ENCODE measurements around the gene B3GNT3. TPM values are rescaled to one million over a fixed set of nuclear protein-coding genes. Genes with fewer than 3 reads are reported as not detected.

Gene B3GNT3
- total RNA-seq, 1 experiment from 2014 or later = 1.9 TPM

GRCh38 chr19:17752865-17753639 lies 41.9 kb upstream of the B3GNT3 start (continued):
- TF ChIP-seq ZNF532 (CRISPR knock-in tag; IDR thresholded peaks at IDR 0.05; ENCODE audit: borderline replicate concordance) = no peak
- no peak for TF ChIP-seq ZNF671 (CRISPR knock-in tag; IDR thresholded peaks at IDR 0.05)
- no peak for TF ChIP-seq STAT6 (CRISPR knock-in tag; conservative IDR thresholded peaks at IDR 0.05; ENCODE audit: low read depth)
- no peak for TF ChIP-seq GRHL2 (CRISPR knock-in tag; IDR thresholded peaks at IDR 0.05; ENCODE audit: insufficient replicate concordance, severe bottlenecking)

GRCh38 chr19:17753976-17754375 lies 41.0 kb upstream of the B3GNT3 start:
- peak; percentile 39 for DNase-seq (ENCODE audit: low spot score)
- ChIA-PET CTCF (interaction anchor here (0.6 to 3.4 kb wide), 10 partner anchors 8 to 177 kb away, joined by 3 to 48 read pairs (median 7); partner anchors contain the start of genes B3GNT3 and MAP1S), POLR2A (no interaction called here)
- H3K4me1 Mint-ChIP-seq = peaks cover 25% of the 10 kb centered on the region
- ATAC-seq = no peak
- no peak for TF ChIP-seq ZBTB43 (CRISPR knock-in tag; IDR thresholded peaks at IDR 0.05)
- no peak for TF ChIP-seq USF1 (CRISPR knock-in tag; IDR thresholded peaks at IDR 0.05)
- TF ChIP-seq ZNF512 (CRISPR knock-in tag; IDR thresholded peaks at IDR 0.05; ENCODE audit: borderline replicate concordance) = no peak
- no peak overlapping the region for H3K4me3 Mint-ChIP-seq
- no peak overlapping the region for H3K27ac Mint-ChIP-seq
- H3K9me3 Mint-ChIP-seq = no peaks in the 10 kb centered on the region
- H3K27me3 Mint-ChIP-seq (ENCODE audit: low read depth) = peaks cover 4% of the 10 kb centered on the region
- H3K36me3 Mint-ChIP-seq = peaks cover 2% of the 10 kb centered on the region; the same call in 1 of the 2 replicates

GRCh38 chr19:17754634-17755442 lies 40.1 kb upstream of the B3GNT3 start:
- H3K27ac Mint-ChIP-seq = peak overlapping the region; percentile 30
- peaks cover 2% of the 10 kb centered on the region; the same call in 1 of the 2 replicates for H3K36me3 Mint-ChIP-seq
- no peaks in the 10 kb centered on the region for H3K9me3 Mint-ChIP-seq
- peaks cover 25% of the 10 kb centered on the region for H3K4me1 Mint-ChIP-seq
- no peak overlapping the region for H3K4me3 Mint-ChIP-seq
- no peak; the same call in 1 of the 2 replicates for ATAC-seq
- ChIA-PET CTCF (interaction anchor here (0.6 to 3.4 kb wide), 12 partner anchors 12 to 259 kb away, joined by 3 to 48 read pairs (median 7); partner anchors contain the start of genes B3GNT3 and MAP1S), POLR2A (no interaction called here)
- no peak for DNase-seq (ENCODE audit: low spot score)
- H3K27me3 Mint-ChIP-seq (ENCODE audit: low read depth) = no peaks in the 10 kb centered on the region; the same call in 1 of the 2 replicates
- TF ChIP-seq USF2 (CRISPR knock-in tag; IDR thresholded peaks at IDR 0.05) = no peak
- TF ChIP-seq ZNF121 (CRISPR knock-in tag; IDR thresholded peaks at IDR 0.05) = no peak
- TF ChIP-seq ZNF671 (CRISPR knock-in tag; IDR thresholded peaks at IDR 0.05) = no peak
- no peak for TF ChIP-seq CTCF (IDR thresholded peaks at IDR 0.05)
- TF ChIP-seq FOXP4 (CRISPR knock-in tag; IDR thresholded peaks at IDR 0.05) = no peak
- TF ChIP-seq SMAD4 (CRISPR knock-in tag; IDR thresholded peaks at IDR 0.05) = no peak
- TF ChIP-seq TP53 (CRISPR knock-in tag; IDR thresholded peaks at IDR 0.05) = no peak

Data from WTC11 (cell line).